Measurements from ENCODE around the gene MAML3. TPM values are rescaled to one million over a fixed set of nuclear protein-coding genes. Genes with fewer than 3 reads are reported as not detected.
A peak's percentile ranks its signal among the peaks of the same experiment; 100 is the strongest.

Gene MAML3
- 6.7 TPM for total RNA-seq

DNA sequence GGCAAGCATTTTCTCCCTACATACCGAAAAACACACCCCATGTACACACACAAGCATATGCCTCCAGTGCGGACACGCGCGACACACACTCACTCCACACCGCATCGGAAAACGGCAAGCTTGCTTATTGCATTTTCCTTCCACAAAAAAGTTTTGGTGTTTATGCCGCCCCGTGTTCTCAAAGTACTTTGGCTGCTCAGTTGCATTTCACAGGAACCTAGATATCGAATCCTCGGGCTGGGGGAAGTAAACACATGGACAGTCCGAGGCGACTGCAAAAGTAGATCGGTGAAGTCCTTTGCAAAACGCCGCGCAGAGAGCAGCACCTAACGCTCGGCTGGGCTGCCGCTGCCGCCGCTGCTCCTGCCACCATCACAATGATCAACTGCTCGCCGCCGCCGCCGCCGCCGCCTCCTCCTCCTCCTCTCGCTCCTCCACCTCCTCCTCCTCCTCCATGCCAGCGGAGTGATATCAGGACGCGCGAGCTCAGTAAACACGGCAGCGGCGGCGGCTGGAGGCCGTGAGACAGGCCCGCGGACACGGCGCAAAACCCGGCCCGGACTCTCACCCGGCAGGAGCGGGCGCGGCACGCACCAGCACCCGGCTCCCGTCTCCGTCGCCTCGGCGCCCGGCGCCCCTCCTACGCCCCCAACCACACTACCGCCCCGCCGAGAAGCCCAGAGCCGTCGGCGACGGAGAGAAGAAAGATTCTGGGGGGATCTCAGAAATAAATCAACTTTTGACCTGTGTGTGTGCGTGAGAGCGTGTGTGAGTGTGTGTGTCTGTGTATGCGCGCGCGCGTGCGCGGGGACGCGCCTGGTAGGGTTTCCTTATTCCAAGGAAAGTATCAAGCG is at the start of gene MAML3:
Gene MAML3 (minus strand): TSS at position 467 of the 854 bp plus-strand sequence. CDS start 857 bp downstream, outside the sequence.
- DNase-seq, result peak; percentile 92

DNA sequence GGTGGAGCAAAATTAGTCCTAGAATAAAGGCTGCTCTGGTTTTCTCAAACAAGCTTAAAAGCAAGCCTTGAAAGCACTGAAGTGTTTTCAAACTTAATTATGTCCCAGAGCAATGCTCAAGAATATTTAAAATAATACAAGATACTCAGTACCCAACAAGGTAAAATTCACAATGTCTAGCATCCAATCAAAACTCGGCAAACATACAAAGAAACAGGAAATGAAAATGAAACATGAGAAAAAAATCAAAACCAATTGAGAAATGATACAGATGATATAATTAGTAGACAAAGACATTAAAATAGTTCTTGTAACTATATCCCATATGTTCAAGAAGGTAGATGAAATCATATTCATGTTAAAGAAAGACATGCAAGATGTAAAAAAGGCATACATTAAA is 45.0 kb upstream of the MAML3 start:
- DNase-seq, result no peak

DNA sequence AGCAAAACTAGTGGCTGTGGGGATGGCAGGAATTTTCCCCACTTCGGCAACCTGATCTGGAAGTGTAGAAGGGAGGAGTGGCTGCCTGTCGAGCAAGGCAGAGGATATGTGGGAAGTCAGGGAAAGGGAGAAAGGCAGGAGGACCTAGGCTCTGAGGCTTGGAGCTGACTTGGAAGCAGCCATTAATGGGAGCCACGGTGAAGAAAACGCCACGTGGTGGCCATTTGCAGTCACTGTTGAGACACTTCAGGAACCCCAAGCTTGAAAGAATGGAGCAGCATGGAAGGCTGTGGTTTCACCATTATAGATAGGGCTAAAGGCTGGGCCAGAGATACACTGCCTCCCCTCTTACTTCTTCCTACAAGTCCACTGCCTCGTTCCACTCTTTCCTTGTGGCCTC is 41.8 kb upstream of the MAML3 start:
- no peak for DNase-seq

DNA sequence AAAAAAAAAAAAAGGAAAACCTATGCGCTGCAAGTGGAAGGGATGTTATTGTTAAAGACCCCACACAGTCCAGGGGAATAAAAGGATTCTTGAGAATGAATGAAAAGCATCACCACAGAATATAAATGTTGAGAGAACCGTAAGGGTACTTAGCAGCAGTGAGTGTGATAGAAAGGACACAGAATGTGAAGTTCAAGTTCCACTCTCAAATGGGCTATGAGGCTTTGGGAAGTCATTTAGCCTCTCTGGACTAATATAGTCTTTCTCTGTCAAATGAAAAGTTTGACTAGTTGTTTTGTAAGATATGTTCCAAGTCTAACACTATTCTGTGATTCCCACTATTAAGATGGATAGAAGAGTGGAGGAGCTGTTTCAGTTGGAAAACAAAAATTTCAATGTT is 35.8 kb upstream of the MAML3 start:
- no peak for DNase-seq

DNA sequence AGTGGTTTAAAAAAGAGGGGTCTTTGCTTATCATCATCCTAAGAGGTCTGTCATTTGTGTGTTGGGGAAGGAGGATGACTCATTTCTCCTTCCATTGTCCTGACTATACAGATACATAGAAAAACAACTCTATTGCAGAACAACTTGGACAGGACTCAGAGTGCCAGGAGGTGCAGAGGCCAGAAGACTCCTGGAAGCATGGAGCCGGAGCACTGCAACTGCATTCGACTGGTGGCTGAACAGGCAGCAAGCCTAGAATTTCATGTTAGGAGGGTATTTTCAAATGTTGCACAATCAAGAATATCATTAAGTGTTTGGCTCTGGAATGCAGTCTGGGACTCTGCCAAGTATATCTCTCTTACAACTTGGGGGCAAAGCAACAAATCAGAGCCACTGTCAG is 35.0 kb upstream of the MAML3 start:
- DNase-seq, result no peak

DNA sequence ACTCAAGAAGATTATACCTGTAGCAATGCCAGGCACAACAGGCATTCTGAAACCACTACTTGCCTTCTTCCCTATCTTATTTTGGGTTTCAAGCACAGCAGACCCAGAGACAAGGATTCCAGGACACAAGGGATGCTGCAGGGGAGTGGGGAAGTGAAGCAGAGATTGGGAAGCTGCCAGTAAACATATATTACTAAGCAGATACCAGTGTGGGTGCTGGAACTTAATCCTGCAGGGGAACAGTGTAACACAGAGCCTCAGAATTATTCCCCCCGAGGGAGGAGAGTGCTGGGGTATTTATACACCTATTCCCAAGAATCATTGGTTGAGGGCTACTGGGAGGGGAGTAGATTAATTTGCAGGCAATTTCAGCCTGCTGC is 33.3 kb upstream of the MAML3 start:
- DNase-seq, result no peak

DNA sequence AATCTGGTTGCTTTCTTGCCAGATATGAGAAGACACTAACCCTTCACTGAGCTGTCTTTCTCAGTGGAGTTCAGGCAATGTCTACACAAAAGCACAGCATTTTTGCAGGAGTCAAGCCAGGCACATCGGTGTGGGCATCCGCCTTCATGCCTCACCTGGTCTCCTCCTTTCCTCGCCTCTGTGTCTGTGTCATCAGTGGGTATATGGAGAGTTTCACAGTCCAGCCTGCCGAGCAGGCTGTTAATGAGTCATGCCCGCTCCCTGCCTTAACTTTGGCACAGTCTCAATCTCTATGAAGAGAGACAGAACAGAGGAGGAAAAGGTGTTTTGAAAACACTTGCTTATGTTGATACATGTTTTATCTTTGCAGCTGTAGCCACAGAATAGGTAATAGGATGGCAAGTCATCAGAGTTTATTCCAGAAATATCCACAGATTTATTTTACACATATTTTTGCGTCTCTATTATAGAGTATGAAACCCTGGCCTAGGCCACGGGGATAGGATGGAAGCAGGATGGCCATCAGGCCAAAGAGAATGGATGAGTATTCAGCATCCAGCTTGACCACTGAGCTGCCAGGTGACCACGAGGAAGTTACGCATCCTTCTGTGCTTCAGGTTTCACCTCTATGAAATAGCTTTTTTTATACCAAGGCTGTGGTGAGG is 32.8 kb upstream of the MAML3 start:
- no peak for DNase-seq

DNA sequence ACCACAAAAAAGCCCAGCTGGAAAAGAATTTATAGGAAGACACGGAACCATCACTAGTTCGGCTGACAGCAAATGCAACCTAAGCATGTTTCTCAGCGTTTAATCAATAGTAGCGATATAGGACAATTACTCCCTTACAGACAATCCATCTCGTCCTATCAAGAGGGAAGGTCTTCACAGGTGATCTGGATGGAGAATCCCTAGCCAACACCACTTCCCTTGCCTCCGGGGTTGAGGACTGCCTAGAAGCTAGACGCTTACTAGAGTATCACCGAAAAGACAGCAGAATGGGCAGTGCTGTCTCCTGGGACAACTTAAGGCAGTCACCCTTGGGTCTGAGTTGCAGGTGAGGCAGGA is 32.1 kb upstream of the MAML3 start:
- DNase-seq, result no peak

DNA sequence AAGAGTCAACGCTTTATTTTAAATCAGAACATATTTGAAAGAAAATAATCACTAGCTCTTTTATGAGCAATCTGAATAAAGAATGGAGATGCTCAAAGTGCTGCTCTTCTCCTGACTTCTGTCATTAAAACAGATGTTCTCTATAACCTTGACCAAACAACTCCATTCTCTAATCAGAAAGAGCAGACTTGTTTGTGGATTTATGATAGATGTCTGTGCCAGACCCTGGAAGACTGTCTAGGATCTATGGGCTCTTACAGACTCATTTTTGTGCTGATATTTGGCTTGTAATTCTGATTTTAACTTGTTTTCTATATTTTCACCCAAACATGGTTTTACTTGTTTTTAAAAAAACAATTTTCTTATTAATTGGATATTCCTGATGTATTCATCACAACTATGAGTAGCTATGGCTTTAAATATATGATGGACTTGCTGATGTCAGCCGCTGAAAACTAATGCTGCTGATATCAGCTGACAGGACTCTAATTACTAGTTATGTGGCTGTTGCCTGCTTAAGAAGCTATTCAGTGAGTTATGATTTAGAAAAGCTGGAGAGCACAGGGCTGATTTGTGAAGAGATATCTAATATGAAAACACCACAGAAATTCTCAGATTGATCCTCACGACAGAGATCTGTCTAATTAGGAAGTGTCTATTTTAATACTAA is 31.6 kb upstream of the MAML3 start:
- DNase-seq, result no peak

DNA sequence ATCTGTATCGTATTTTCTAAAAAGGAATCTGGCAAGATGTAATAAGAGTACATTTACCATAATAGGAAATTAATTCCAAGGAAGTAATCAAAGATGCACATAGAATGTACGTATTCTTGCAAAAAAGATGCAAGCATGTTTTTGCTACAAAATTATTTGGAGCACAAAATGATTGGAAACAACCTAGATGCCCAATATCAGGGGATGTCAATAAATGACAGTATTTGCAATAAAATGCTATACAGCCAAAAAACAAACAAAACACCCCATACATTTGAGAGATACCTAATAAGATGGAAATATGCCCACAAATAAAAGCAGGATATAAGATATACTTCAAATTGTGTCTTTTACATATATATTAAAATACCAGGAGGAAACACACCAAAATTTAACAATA is 29.3 kb upstream of the MAML3 start:
- DNase-seq, result no peak

DNA sequence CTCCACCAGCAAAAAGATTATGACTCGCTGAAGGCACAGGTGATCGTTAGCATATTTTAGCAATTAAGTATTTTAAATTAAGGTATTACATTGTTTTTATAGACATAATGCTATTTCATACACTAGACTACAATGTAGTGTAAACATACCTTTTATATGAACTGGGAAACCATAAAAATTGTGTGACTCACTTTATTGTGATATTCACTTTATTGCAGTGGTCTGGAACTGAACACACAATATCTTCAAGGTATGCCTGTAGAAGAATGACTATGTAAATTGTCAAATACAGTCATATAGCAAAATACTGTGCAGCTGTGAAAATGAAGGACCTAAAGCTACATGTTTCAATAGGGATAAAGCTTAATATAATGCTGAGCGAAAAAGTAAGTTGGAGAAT is 26.6 kb upstream of the MAML3 start:
- no peak for DNase-seq

DNA sequence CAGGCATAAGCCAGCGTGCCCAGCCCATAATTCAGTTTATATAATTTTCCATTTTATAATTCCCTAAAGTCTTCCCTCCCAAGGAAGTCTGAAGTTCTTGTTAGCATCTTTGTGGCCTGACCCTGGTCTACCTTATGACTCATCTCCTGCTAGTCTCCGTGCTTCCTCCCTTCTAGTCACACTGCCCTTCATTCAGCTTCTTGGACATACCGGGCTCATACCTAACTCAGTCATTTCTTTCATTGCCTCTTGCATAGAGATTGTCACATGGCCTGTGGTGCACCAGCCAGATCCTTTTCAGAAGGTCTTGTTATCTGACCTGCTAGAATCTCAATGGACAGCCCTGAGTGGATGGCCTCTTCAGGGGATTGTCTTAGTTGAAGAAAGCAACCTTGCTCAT is 22.8 kb upstream of the MAML3 start:
- DNase-seq, result no peak

DNA sequence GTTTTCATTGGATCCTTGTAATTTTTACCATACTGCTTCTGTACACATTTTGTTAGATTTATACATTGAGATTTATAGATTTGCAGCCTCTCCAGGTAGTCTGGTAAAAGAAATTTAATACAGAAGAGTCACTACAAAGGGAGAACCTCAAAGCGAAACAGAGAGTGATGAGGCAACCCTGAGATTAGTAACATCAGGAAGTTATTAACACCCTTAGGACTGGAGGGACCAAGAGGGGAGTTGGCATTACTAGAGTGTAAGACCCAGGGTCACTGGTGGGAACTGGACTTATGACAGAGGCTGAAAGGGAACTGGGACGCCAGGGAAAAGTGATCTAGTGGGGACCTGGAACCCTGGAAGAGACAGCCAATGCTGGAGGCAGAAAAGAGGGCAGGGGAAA is 20.6 kb upstream of the MAML3 start:
- no peak for DNase-seq

DNA sequence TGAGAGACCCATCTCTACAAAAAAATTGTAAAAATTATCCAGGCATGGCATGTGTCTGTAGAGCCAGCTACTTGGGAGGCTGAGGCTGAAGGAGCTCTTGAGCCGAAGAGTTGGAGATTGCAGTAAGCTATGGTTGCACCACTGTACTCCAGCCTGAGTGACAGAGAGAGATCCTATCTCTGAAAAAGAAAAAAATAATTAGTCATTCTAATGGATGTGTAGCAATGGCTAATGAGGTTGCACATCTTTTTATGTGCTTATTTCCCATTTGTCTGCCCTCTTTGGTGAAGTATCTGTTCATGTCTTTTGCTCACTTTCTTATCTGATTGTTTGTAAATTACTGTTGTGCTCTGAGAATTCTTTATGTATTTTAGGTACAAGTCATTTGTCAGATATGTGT is 19.0 kb upstream of the MAML3 start:
- DNase-seq, result no peak

DNA sequence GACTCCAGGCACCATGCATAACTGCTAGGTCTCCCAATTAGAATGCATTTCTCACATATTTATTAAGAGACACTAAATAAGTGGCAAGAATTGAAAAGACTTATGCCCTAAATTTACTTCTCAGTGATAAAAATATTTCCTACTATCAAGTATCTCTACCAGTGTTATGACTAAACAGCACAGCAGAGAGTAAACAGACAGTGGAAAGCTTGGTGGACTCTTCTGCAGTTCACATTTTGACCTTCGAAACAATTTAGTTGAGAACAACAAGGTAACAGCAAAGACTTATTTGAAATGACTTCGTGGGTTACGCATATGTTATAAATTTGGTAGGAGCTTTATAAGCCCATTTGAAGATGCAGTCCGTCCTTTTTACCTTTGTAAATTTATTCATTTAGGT is 16.3 kb upstream of the MAML3 start:
- DNase-seq, result no peak

DNA sequence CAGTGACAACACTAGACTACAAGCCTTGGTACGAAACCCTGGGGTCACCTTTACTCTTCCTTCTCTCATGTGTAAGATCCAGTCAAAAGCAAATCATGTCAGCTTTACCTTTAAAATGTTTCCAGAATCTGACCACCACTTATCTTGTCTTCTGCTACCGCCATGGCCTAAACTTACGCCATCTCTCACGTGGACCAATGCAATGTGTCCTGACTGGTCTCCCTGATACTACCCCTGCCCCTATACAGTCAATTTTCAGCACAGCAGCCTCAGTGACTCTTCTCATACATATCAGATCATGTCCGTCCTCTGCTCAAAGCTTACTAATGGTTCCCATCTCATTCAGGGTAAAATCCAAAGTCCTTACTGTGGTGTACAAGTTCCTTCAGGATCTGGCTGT is 15.0 kb upstream of the MAML3 start:
- DNase-seq, result no peak

DNA sequence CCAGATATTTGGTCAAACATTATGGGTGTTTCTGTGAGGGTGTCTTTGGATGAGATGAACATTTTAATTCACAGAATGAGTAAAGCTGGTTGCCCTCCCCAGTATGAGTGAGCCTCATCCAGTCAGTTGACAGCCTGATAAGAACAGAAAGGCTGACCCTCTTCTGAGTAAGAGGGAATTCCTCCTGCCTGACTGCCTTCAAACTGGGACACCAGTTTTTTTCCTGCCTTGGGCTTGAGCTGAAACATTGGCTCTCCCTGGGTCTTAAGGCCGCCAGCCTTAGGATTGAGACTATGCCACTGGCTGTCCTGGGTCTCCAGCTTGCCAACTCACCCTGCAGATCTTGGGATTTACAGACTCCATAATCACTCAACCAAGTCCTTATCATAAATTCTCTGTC is 14.5 kb upstream of the MAML3 start:
- DNase-seq, result no peak

DNA sequence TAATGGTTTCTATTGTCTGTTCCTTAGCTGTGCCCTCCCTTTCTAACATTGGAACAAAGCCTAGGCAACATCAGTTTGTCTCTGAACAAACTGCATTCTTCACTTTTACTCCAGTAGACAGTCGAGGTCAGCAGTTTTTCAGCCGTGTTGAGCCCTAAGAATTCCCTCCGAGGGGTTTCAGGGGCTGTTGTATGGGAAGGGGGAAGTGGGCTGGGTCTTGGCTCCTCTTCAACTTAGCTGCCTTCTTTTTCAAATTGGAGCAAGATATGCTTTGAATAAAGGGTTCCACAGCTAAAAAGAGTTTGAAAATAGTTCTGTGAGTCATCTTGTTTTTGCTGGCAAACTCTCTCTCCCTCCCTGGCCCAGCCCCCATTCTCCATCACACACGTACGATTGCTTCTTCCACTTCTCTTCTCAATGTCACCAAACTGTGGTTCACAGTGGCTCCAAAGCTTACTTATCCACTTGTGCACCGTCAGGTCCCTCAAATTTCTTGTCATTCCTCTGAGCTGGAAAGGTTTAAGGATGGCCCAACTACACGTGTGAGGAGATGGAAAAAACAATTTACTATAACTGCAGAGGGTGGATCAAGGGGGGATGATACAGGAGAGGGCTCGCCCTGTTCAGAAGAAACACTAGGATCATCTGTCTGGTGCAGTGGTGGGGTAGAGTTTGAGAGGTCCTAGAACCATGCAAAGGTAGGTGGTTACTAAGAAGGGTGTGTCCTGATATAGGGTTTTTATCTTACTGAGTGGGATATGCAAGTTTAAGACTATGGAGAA is 9.2 kb upstream of the MAML3 start:
- peak; percentile 8 for DNase-seq

DNA sequence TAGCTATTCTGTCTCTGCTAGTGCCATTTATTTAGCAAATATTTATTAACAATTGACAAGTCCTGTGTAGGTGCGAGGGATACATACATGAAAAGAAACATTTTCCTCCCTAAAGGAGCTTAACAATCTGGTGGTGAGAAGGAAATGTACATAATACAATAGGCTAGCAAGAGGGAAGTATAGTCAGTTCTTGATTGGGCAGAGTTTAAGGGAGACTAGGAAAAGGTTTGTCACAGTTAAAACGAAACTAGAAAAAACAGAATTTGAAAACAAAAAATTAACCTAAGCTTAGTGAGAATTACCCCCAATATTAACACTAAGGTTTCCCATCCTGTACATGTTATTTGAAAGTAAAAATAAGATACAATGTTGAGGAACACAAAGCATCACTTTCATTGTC is 8.6 kb upstream of the MAML3 start:
- DNase-seq, result no peak

DNA sequence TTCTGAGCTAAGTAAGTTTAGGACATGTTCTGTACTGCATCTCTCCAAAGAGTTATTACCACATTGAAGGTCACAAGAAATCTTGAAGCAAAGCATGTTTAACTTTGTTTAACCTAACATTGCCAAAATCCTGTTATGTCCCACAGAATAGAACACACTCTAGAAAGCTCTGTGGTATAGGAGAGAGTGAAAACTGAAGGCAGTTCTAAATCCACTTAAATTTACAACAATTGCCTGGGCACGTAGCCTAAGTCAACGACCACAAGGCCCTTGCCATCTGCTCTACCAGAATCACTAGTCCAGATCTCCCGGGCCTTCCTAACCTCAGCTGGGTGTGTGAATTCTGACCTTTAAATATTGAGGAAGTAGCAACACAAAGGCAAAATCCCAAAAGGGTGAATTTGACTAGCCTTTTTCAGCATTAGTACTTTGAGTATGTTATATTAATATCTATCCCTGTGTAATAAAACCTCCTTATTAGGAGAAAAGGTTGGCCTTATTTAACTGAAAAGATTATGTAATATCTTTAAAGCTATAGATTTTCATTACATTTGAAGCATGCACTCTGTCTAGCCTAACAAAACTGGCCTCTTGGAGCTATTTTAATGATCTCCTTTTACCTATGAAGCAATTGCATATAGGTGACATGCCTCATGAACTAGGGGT is 4.5 kb upstream of the MAML3 start:
- no peak for DNase-seq

DNA sequence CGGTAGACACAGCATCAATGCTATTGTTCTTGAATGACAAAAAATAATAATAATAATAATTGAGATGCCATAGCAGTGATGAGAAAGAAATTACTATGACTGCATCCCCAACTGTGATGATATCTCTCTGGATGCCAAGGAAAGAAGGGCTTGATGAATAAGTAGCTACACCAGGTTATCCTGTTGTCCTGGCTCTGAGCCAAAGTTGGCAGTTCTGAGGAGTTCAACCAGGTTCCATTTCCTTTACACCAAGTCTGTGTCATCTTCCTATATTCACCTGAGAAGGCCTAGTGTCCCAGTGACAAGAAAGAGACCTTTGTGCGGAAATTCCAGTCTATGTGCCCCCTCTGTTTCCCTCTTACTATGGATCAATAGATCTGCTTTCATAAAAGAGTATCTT is 3.4 kb upstream of the MAML3 start:
- DNase-seq, result no peak

DNA sequence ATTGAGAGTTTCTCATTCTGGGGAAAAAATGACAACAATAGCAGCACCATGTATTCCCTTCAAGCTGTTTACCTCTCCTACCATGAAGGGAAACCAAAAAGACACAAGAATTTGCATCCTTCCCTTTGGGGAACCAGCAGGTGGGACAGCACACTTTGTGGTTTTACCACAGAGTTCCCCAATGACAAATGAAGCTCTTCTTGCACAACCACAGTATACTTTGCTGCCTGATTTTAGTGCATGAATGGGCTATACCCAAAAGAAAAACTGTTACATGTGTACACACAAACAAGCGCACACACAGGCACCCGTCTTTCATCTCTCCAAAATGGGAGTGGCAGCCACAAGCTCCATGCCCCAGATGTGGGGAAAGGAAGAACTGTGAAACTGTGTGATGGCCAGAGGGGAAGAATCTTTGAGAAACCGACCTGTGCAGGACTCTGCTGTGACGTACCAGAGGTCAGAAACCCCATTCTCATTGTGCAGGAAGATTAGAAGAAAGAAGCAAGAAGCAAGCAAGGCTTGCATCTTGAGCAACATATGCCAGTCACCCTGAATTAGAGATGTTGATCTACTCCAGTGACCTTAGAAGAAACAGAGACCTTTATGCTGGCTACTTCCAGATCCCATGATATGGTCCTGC is 2.7 kb upstream of the MAML3 start:
- DNase-seq, result no peak

Data from skin of body (tissue), 2 donors.